Central memory CD4-positive, alpha-beta T cell (primary cell): Measurements from ENCODE around the gene CNDP1.

Source experiments
- DNase-seq: peaks from one replicate; pipeline ENCODE4 v3.0.0; 2022

The CNDP1 gene

GRCh38 chr18:74506448-74507084 lies 27.7 kb upstream of the CNDP1 start:
- DNase-seq: no peak

DNA sequence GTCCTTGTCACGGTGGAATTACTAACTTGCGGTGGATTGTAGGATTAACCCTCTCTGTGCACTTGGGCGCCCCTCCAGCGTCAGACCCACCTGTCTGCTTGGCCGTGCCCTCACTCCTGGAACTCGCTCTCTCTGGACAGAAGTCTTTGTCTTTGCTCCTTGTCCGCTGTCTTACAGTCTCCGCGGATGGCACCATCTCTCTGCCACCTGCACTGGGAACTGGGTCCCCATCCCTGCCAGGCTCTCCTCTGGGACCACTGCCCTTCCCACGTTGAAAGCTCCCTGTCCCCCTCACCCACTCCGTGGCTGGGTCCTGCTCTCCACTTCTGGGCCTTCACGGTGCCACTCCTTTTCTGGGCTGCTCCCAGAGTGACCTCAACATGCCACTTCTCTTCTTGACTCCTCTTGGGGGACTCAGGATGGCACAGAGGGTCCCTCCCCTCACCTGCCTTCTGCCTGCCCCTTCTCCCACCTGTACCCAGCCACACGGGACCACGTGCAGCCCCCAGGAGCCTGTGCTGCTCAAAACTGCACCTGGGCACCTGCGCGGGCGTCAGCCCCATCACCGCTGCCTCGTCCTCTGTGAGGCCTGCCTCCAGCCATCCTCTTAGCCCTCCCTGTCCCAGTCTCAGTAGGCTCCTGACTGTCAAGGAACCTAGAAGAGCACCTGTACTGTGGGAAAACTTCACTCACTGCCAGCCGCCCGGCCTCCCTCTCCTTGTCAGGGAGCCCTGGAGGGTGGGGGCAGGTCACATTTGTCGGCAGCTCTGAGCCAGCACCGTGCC lies 27.0 kb upstream of the CNDP1 start:
- DNase-seq: no peak

DNA sequence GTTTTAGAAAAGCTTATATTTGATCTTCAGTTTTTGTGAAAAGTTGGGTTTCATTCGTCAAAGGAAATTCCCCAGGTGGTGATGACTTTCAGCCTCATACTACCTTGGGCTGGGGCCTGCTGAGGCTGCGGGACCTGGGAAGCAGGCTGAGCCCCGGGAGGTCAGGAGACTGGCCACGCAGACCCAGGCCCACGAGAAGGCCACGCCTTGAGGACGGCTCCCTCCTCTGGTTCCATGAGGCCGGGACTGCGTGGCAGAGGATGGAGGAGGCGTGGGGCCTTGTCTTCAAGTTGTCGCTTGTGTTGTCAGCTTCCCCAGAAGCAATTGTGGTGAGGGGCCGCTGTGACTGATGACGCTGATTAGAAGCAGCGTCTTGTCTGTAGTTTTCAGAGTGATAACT lies 26.4 kb upstream of the CNDP1 start:
- no peak for DNase-seq

DNA sequence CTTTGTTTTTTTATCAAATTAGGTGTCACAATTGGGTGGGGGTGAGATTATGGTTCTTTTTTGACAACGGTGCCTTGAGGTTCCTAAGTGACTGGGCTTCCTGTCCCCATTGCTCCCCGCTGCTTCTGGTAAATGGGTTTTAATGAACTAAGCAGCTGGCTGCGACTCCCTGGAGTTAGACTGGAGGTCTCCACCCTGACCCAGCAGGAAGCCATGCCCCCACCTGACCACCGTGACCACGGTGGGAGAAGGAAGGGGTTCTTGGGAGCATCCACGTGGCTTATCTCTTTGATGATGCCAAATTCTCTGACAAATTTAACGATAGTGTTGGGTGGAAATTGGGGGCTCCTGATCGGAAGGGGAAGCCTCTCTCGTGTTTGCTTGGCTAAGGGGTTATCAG lies 25.9 kb upstream of the CNDP1 start:
- DNase-seq: no peak

- no peak for DNase-seq
Observed at GRCh38 chr18:74508821-74509225, 25.5 kb upstream of the CNDP1 start.

- no peak for DNase-seq
Observed at GRCh38 chr18:74509856-74510769, 24.2 kb upstream of the CNDP1 start.

- no peak for DNase-seq
Observed at GRCh38 chr18:74510770-74511095, 23.6 kb upstream of the CNDP1 start.

DNA sequence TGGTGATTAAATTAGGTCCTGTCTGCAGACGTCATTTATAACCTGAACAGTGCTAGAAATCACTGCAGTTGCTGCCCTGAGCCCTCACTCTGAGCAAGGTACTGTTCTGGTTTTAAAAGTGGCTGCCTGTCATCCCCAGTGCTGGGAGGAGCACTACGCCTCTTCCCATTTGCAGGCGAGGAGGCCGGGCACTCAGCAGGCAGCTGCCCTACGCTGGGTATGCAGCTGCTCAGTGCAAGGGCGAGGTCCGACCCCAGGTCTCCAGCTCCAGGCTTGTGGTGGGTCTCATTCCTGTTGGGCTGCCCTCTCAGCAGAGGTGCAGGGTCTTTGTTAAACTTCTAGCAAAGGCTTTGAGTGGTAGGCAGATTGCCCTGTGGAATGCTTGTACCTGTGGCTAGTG lies 22.5 kb upstream of the CNDP1 start:
- no peak for DNase-seq

- DNase-seq: no peak
Observed at GRCh38 chr18:74512321-74513053, 21.8 kb upstream of the CNDP1 start.

- DNase-seq: no peak
Observed at GRCh38 chr18:74513149-74513882, 21.0 kb upstream of the CNDP1 start.

DNA sequence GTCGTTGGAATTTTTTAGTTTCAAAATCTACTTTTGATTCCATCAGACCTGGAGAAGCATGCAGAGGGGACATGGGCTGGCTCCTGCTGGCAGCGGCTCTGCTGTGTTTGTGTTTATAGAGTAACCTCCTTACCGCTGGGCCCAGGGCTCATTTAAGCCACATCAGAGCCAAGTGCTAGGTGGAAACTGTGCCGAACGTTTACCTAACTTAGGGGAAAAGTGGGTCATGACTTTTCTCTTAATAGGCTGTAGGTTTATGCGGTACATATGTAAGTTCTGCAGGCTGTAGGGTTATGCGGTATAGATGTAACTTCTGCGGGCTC lies 20.5 kb upstream of the CNDP1 start:
- no peak for DNase-seq

DNA sequence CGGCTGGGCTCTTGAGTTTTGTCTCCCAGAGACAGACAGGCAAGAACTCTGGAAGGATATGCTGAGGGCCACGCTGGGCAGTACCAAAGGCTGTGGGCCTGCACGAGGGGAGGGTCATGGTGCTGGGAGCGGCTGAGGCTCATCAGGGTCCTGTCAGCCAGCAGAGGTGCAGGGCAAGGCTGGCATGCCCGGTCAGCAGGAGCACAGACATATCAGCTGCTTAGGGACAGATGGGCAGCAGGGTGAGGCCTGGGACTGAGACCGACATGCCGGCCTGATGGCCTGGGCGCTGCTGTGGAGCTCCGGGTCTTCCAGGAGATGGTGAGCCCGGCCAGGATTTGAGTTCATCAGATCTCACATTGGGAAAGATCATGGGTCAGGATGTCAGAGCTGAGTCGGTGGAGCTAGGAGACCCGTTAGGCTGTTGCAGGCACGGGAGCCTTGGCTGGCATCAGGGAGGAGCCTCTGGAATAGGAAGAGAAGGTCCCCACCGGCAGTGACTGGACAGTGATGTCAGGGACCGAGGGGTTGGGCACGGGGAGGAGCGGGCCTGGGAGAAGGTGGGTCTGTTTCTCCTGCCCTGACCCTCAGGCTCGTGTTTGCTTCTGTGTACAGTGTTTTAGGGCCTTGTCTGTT lies 19.3 kb upstream of the CNDP1 start:
- DNase-seq: no peak

GRCh38 chr18:74515620-74516231 lies 18.6 kb upstream of the CNDP1 start:
- no peak for DNase-seq

DNA sequence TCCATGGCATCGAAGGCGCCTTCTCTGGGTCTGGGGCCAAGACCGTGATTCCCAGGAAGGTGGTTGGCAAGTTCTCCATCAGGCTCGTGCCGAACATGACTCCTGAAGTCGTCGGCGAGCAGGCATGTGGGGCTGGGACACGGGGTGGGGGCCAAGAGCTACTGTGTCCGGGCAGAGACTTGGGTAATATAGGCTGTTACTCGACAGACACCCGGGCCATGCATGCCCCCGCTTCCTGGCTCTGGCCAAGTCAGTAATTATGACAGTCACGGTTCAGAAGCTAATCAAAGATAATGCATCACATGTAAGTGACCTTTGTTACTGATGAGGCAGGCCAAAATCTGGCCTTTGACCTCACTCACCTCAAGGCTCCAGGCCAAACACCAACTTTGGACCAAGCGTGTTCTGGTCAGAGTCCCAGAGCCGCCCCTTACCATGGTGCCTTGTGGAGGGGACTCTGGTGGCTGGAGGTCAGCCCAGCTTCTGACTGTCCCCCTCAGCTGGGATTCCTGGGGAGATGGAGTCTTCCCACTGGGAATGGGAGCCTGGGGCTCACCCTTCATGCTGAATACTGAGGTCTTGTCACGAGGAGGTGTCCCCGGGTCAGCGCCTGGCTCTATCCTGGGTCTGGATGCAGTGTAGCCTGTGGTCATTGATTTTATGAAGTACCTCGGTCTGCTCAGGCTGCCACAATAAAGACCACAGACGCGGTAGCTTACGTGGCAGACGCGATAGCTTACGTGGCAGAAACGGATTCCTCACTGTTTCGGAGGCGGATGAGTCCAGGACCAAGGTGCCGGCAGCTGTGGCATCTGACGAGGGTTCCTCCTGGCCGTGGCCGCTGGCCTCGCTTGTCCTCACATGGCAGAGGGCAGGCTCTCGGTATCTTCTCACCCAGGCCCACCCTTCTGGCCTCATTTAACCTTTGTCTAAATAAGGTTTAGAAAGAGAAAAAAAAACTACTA lies 17.7 kb upstream of the CNDP1 start:
- no peak for DNase-seq

DNA sequence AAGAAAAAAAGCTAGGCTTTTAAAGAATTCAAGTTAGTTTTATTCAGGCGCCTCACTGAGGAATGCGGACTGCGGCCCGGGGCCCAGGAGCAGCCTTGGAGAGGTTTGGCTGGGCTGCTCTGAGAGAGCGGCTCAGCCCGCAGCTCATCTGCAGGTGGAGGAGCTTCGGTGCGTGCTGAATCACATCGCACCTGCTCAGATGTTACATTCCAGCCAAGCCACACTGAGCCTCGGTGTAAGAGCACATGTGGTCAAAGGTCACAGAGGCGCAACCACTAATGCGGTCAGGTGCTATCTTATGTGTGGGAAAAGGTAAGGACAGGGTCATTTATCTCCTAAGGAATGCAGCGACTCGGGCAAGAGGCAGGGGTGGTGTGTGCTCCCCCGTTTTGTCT lies 17.1 kb upstream of the CNDP1 start:
- DNase-seq: no peak

GRCh38 chr18:74518456-74519295 lies 15.6 kb upstream of the CNDP1 start:
- no peak for DNase-seq

GRCh38 chr18:74519320-74520095 lies 14.8 kb upstream of the CNDP1 start:
- no peak for DNase-seq

GRCh38 chr18:74520096-74520833 lies 14.0 kb upstream of the CNDP1 start:
- DNase-seq: no peak
